Neural cell (in vitro differentiated cells): Measurements from ENCODE around the gene MTMR3. TPM values are rescaled to one million over a fixed set of nuclear protein-coding genes. Genes with fewer than 3 reads are reported as not detected.

Source experiments
- H2AFZ ChIP-seq: fragments of 200-600, 300-800 bp; sonication (generic), shearing (Covaris generic); 2 replicates; pipeline ENCODE4 v1.6.0; 2014; ENCODE audit warnings: low read depth, mild to moderate bottlenecking, antibody characterized with exemption, low read length, moderate library complexity
- H3F3A ChIP-seq: fragments of 200-600 bp; shearing (Covaris generic); 2 replicates; pipeline ENCODE4 v1.6.1; 2016; ENCODE audit warnings: mild to moderate bottlenecking, moderate library complexity, mixed read lengths, antibody characterized with exemption, low read length; ENCODE audit not compliant: insufficient read depth, poor library complexity, severe bottlenecking
- H3K27ac ChIP-seq: fragments of 200-600, 300-800 bp; sonication (generic), shearing (Covaris generic); 2 replicates; pipeline ENCODE4 v1.5.1; 2014; ENCODE audit warnings: mild to moderate bottlenecking, low read length, moderate library complexity
- H3K27me3 ChIP-seq: fragments of 300-800, 200-600 bp; sonication (generic), shearing (Covaris generic); 2 replicates; pipeline ENCODE4 v1.6.0; 2014; ENCODE audit warnings: mild to moderate bottlenecking, low read depth, low read length, moderate library complexity; ENCODE audit not compliant: insufficient read depth
- H3K36me3 ChIP-seq: fragments of 300-800, 200-600 bp; sonication (generic), shearing (Covaris generic); 2 replicates; pipeline ENCODE4 v1.5.1; 2014; ENCODE audit warnings: mild to moderate bottlenecking, antibody characterized with exemption, low read length, moderate library complexity; ENCODE audit not compliant: insufficient read depth
- H3K4me2 ChIP-seq: fragments of 300-800, 200-600 bp; sonication (generic), shearing (Covaris generic); 2 replicates; pipeline ENCODE4 v1.6.0; 2014; ENCODE audit warnings: mild to moderate bottlenecking, low read length
- H3K4me3 ChIP-seq: fragments of 300-800, 200-600 bp; sonication (generic), shearing (Covaris generic); 2 replicates; pipeline ENCODE4 v1.5.1; 2014; ENCODE audit warnings: mild to moderate bottlenecking, low read length, moderate library complexity
- H3K79me2 ChIP-seq: fragments of 200-600 bp; shearing (Covaris generic); replicated peaks from 2 replicates; pipeline ENCODE4 v1.6.0; 2014; ENCODE audit warnings: mild to moderate bottlenecking, low read length, moderate library complexity; ENCODE audit not compliant: insufficient read depth
- H3K9ac ChIP-seq: fragments of 300-800, 200-600 bp; sonication (generic), shearing (Covaris generic); 2 replicates; pipeline ENCODE4 v1.6.1; 2016; ENCODE audit warnings: mild to moderate bottlenecking, low read length, mixed read lengths
- H3K9me2 ChIP-seq: fragments of 200-600 bp; shearing (Covaris generic); 2 replicates; pipeline ENCODE4 v1.6.1; 2016; ENCODE audit warnings: mild to moderate bottlenecking, low read length, mixed read lengths; ENCODE audit not compliant: insufficient read depth
- H3K9me3 ChIP-seq: fragments of 200-600, 300-800 bp; sonication (generic), shearing (Covaris generic); 2 replicates; pipeline ENCODE4 v1.6.1; 2016; ENCODE audit warnings: mild to moderate bottlenecking, mixed run types, low read length, moderate library complexity, mixed read lengths
- H4K20me1 ChIP-seq: fragments of 200-600 bp; shearing (Covaris generic); 2 replicates; pipeline ENCODE4 v1.6.1; 2016; ENCODE audit warnings: mild to moderate bottlenecking, mixed run types; ENCODE audit not compliant: insufficient read depth
- CTCF ChIP-seq: fragments of 450-650 bp; IDR thresholded peaks from 2 replicates; pipeline ENCODE4 v1.5.1; 2014; ENCODE audit warnings: antibody characterized with exemption, mild to moderate bottlenecking, moderate library complexity; ENCODE audit not compliant: poor library complexity, severe bottlenecking
- EP300 ChIP-seq: fragments of 450-650 bp; conservative IDR thresholded peaks from 2 replicates; pipeline ENCODE4 v1.6.1; 2014; ENCODE audit warnings: antibody characterized with exemption, mild to moderate bottlenecking, moderate library complexity; ENCODE audit not compliant: poor library complexity, severe bottlenecking
- EZH2 ChIP-seq: fragments of 200-600, 300-800 bp; shearing (Covaris generic), sonication (generic); IDR thresholded peaks from 2 replicates; pipeline ENCODE4 v1.6.1; 2014; ENCODE audit warnings: antibody characterized with exemption, low read length, borderline replicate concordance, mild to moderate bottlenecking; ENCODE audit not compliant: insufficient read depth, poor library complexity, severe bottlenecking
- MXI1 ChIP-seq: fragments of 450-650 bp; conservative IDR thresholded peaks from 2 replicates; pipeline ENCODE4 v1.6.1; 2014; ENCODE audit warnings: antibody characterized with exemption, mild to moderate bottlenecking; ENCODE audit not compliant: poor library complexity, severe bottlenecking
- POLR2AphosphoS5 ChIP-seq: IDR thresholded peaks from 2 replicates; pipeline ENCODE4 v1.6.1; 2012
- RAD21 ChIP-seq: fragments of 450-650 bp; conservative IDR thresholded peaks from 2 replicates; pipeline ENCODE4 v1.6.1; 2014; ENCODE audit warnings: antibody characterized with exemption, mild to moderate bottlenecking, moderate library complexity
- SMC3 ChIP-seq: fragments of 450-650 bp; conservative IDR thresholded peaks from 2 replicates; pipeline ENCODE4 v1.6.1; 2014; ENCODE audit warnings: antibody characterized with exemption, mild to moderate bottlenecking, moderate library complexity; ENCODE audit not compliant: poor library complexity
- TAF1 ChIP-seq: IDR thresholded peaks from 2 replicates; pipeline ENCODE4 v1.6.1; 2012; ENCODE audit warnings: low read depth
- polyA plus RNA-seq: library from polyadenylated mRNA; depleted of rRNA; stranded (reverse); fragments of >200 nt; gene quantifications from 2 replicates; pipeline ENCODE4 v1.2.3, GENCODE V29; 2014
- TF ChIP-seq, protein P1 (sequence below): IDR thresholded peaks from 2 replicates; pipeline ENCODE4 v1.6.1; 2012; ENCODE audit warnings: borderline replicate concordance

MTMR3 gene
- polyA plus RNA-seq, 1 donor from 2014 or later: 46.7 TPM

DNA sequence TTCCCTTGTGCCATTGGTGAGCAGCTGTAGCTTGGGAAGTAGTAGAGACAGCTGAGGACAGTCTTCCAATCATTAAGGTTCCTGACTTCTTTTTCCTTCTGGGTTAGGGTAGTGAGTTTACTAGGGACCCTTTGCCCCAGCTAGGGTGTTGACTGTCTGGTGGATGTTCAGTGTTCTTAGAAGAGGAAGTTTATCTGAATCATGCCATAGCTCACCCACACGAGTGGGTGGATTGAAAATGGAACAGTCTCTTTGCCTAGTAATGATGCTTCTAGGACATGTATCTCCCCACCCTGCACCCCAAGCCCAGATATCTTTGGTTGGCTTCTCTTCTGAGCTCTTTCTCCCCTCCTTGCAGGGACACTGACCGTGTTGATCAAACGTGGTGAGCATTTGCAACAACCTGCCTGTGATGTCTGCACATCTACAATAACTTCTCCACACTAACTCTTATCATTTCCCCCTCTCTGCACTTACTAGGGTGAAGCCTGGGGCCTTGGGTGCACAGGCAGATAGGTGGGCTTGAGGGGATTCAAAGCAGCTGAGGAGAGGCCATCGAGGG, 140.2 kb downstream of the MTMR3 start:
- H3K9me3 ChIP-seq: no peaks in the 10 kb centered on the region

DNA sequence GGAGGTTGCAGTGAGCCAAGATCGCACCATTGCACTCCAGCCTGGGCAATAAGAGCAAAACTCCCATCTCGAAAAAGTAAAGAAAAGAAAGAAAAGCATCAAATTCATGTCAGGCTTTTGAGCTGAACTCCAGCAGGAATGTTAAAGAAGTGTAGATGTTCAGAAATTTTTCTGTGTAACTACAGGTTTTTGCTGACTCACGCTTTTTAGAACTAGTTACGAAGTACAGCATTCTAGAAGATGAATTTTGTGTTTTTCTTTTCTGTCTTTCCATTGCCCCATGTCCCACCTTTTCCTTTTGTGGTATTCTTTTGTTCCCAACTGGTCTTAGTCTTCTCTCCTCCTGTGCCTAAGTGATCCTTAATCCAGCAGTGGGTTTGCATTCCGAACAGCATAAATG, 141.3 kb downstream of the MTMR3 start:
- H3K9me2 ChIP-seq: no peaks in the 10 kb centered on the region
- no peak overlapping the region for H3K4me3 ChIP-seq
- no peaks in the 10 kb centered on the region for H3K79me2 ChIP-seq
- no peaks in the 10 kb centered on the region for H4K20me1 ChIP-seq
- no peak overlapping the region for H3K4me2 ChIP-seq
- H3F3A ChIP-seq: no peaks in the 10 kb centered on the region
- no peak overlapping the region for H3K27ac ChIP-seq
- no peak overlapping the region for H3K9ac ChIP-seq
- H3K9me3 ChIP-seq: no peaks in the 10 kb centered on the region
- TF ChIP-seq, protein P1, sequence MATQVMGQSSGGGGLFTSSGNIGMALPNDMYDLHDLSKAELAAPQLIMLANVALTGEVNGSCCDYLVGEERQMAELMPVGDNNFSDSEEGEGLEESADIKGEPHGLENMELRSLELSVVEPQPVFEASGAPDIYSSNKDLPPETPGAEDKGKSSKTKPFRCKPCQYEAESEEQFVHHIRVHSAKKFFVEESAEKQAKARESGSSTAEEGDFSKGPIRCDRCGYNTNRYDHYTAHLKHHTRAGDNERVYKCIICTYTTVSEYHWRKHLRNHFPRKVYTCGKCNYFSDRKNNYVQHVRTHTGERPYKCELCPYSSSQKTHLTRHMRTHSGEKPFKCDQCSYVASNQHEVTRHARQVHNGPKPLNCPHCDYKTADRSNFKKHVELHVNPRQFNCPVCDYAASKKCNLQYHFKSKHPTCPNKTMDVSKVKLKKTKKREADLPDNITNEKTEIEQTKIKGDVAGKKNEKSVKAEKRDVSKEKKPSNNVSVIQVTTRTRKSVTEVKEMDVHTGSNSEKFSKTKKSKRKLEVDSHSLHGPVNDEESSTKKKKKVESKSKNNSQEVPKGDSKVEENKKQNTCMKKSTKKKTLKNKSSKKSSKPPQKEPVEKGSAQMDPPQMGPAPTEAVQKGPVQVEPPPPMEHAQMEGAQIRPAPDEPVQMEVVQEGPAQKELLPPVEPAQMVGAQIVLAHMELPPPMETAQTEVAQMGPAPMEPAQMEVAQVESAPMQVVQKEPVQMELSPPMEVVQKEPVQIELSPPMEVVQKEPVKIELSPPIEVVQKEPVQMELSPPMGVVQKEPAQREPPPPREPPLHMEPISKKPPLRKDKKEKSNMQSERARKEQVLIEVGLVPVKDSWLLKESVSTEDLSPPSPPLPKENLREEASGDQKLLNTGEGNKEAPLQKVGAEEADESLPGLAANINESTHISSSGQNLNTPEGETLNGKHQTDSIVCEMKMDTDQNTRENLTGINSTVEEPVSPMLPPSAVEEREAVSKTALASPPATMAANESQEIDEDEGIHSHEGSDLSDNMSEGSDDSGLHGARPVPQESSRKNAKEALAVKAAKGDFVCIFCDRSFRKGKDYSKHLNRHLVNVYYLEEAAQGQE: no peak
- TF ChIP-seq CTCF (no peak), TAF1 (no peak), RAD21 (no peak), SMC3 (no peak), MXI1 (no peak), POLR2AphosphoS5 (no peak), EZH2 (no peak), EP300 (no peak)
- H2AFZ ChIP-seq: no peak overlapping the region
- H3K27me3 ChIP-seq: no peaks in the 10 kb centered on the region
- peaks cover 18% of the 10 kb centered on the region for H3K36me3 ChIP-seq

More for the DNA sequence above, 140.2 kb downstream of the MTMR3 start:
- Histone ChIP-seq H3K4me2 (no peak overlapping the region), H3F3A (no peaks in the 10 kb centered on the region), H3K9ac (no peak overlapping the region), H3K27me3 (no peaks in the 10 kb centered on the region), H3K27ac (no peak overlapping the region), H3K36me3 (peaks cover 18% of the 10 kb centered on the region), H4K20me1 (no peaks in the 10 kb centered on the region), H3K79me2 (no peaks in the 10 kb centered on the region), H3K9me2 (no peaks in the 10 kb centered on the region), H2AFZ (no peak overlapping the region), H3K4me3 (no peak overlapping the region)
- TF ChIP-seq POLR2AphosphoS5 (no peak), EZH2 (no peak), MXI1 (no peak), RAD21 (no peak), EP300 (no peak), SMC3 (no peak)
- TF ChIP-seq, protein P1: no peak
